ENCODE results near the gene ZSCAN9.
A peak's percentile ranks its signal among the peaks of the same experiment; 100 is the strongest.

The ZSCAN9 gene

DNA sequence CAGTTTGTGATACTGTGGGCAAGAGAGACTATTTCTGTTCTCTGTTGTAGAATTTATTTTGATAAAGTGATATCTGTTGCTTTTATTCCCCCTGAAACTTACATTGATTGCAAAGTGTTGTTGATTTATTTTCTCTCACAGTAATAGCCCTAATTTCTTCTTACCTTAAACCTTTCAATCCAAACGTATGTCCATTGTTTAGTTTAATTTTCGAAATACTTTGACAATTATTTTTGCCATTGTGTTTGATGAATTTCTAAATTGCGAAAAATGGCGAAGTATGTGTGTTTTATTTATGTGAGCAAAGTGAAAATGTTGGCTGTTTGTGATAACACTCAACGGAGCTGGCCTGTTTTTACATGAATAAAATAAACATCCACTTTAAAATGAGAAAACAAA, 41.5 kb downstream of the ZSCAN9 start:
- DNase-seq (ENCODE audit: low read depth in 2 of 3, low spot score in 2 of 3): no peak

DNA sequence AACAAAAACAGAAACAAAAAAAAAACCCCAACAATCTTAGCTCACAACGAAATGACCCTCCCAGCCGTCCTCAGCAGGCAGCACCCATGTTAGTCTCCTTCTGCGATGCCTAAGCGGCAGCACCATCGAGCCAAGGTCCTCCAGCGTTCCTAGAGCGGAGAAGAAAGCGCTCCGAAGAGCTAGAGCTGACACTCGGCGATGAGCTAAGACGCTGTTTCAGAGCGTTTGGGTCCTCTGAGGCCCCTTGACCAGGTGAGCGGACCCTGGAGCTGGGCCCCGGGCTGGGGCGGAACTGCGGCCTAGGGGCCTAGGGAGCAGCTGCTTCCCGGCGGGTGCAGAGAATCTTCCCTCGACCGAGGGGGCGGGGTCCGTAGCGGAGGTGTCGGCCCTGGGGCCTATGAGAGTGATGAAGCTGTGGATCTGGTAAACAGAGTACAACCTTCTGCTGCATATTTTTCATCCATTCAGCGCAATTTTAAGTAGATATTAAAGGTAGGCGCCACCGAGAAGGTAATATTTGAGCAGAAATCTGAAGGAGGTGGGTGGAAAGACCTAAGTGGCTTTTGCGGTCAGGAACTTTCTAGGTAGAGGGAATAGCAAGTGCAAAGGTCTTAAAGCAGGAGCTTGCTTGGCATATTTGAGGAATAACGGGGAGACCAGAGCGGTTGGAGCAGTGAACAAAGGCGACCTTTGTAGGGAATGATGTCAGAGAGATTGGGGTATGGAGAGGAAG, 42.1 kb downstream of the ZSCAN9 start, which contains the start of gene ZSCAN26:
TSS of gene ZSCAN26 (plus strand) at position 182 of the 733 bp plus-strand sequence. CDS start 4,777 bp downstream, outside the sequence.
- DNase-seq (ENCODE audit: low read depth in 2 of 3, low spot score in 2 of 3): peak; percentile 52 to 65 (median 59)

DNA sequence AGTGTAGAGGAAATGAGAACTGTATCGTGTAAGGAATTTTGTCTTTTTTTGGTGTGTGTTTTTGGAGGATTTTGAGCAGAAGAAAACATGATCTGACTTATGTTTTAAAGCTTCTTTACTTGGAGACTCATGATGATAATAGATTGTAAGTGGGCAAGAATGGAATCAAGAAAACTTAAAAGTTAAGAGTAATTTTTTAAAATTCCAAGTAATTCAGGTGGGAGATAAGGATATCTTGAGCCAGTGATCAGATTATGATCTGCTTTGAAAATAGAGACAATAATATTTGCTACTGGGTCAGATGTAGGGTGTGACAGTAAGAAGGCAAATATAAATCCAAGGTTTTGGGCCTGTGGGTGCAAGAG, 42.6 kb downstream of the ZSCAN9 start:
- no peak for DNase-seq (ENCODE audit: low read depth in 2 of 3, low spot score in 2 of 3)

DNA sequence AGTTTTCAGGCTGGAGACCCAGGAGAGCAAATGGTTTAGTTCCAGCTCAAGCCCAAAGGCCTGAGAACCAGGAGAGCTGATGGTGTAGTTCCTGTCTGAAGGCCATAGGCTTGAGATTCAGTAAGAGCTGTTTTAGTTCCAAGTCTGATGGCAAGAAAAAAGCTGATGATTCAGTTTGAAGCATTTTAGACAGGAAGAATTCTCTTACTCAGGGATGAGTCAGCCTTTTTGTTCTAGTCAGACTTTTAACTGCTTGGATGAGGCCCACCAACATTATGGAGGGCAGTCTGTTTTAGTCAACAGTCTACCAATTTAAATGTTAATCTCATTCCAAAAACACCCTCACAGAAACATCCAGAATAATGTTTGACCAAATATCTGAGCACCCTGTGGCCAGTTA, 44.4 kb downstream of the ZSCAN9 start:
- no peak for DNase-seq (ENCODE audit: low read depth in 2 of 3, low spot score in 2 of 3)

DNA sequence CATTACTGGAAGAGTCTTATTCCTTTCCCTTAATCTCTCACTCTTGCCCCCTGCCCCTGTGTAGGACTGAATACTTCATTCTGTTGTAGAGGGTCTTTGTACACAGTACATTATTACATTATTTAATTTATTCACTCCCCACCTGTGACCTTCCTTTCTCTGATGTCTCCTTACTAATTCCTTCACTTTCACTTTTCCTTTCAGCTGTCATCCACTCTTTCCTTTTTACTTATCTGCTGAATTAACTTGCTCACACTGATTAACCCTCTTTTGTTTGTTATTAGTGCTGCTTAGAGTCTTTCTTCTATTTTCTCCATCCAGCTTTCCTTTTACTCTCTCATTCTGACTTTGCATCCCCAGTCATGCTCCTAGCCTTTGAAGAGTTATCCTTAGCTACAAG, 49.8 kb downstream of the ZSCAN9 start:
- no peak for DNase-seq (ENCODE audit: low read depth in 2 of 3, low spot score in 2 of 3)

DNA sequence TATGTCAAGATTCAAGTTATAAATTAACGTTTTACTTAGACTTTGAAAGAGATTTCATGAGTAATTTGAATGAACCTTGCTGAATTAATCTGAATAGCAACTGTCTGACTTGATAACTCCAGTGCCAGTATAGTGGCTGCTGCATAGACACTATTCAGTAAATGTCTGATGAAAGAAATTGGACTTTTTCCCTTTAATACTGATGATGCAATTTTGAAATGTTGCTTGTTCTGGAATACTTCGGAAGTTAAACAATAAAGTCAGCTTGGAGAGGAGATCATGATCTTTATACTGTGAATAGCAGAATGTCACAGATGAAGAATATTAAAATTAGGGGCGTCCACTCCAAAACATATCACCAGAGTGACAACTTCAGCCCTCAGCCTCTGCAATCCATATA, 52.7 kb downstream of the ZSCAN9 start:
- no peak for DNase-seq (ENCODE audit: low read depth in 2 of 3, low spot score in 2 of 3)

DNA sequence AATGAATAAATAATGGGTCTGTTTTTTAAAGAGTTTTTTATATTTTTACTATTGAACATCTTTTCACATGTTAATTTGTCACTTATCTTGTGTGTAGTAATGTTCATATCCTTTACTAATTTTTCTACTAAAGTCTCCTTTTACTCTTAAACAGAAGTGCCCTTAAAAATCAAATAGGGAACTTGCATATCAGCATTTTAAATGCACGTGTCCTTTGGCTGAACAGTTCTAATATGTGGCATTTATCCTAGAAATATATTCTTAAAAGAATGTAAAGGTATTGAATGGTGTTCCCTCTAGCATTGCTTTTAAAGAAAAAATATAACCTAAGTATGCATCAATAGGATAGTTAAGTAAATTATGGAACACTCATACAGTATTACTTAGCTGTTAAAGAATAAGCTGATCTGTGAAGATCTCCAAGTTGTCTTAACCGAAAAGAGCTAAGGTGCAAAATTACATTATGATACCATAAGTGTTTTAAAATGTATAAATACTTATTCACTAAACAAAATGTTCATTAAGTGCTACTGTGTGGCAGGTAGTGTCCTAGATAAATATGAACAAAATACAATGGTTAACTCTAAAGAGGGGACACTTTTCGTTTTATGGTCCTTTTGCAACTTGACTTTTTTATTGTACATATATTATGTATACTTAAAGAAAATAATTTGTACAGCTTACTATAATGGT, 55.7 kb downstream of the ZSCAN9 start:
- DNase-seq (ENCODE audit: low read depth in 2 of 3, low spot score in 2 of 3): no peak

DNA sequence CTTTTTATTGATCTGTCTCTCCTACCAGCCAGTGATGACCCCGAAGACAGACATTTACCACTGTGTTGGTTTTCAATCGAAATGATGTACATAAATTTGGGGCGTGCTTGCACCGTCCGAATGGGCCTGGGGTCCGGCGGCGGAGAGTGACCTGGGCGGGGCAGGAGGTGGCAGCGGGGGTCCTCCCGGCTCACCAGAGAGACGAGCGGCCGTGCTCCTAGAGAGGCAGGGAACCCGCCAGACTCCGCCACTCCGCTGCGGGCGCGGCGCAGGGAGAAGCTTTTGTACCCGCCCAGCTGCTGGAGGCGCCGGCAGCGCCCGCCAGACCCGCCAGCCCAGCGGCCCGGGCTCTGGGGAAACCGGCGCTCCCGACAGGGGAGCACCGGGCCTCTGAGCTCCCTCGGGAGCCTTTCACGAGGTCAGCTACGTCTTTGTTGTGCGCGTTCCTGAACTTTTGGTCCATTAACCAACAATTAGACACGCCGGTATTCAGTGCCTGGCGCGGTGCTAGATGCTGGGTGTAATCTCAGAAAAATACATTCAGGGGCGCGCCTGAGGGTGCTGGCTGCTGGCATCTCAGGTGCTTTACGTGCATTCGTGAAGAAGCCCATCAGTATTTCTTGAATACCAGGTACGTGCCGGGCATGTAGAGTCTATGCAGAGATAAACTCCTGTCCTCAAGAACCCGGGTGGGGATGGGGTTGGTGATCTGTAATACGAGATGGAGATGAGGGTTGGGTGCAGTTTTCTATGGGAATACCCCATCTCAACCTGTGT, 56.4 kb downstream of the ZSCAN9 start, which contains the start of gene PGBD1:
TSS of gene PGBD1 (plus strand) at position 285 of the 777 bp plus-strand sequence. CDS start 2,242 bp downstream, outside the sequence.
- DNase-seq (ENCODE audit: low read depth in 2 of 3, low spot score in 2 of 3): peak; percentile 34 to 50 (median 43)

DNA sequence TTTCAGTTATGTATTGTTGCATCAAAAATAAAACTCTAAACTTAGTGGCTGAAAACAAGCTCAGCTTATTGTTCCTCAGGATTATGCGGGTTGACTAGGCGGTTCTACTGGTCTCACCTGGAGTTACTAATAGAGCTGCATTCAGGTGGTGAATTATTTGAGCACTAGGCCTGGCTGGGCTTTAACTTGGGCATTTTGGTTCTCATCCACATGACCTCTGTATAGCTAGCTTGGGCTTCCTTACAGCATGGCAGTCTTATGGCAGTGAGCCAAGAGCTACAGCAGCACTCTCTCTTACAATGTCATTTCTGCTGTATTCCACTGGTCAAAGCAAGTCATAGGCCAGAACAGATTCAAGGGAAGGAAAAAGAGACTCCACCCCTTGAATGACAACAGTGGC, 57.9 kb downstream of the ZSCAN9 start:
- no peak for DNase-seq (ENCODE audit: low read depth in 2 of 3, low spot score in 2 of 3)
